NCI-H446 treated with DMSO at 0.1 percent for 48 hours (cell line): ENCODE data around the gene ZNF507.

Experiments
- DNase-seq: peaks from one replicate; lab custom pipeline; 2025; lab: John Stamatoyannopoulos, UW

ZNF507 gene

DNA sequence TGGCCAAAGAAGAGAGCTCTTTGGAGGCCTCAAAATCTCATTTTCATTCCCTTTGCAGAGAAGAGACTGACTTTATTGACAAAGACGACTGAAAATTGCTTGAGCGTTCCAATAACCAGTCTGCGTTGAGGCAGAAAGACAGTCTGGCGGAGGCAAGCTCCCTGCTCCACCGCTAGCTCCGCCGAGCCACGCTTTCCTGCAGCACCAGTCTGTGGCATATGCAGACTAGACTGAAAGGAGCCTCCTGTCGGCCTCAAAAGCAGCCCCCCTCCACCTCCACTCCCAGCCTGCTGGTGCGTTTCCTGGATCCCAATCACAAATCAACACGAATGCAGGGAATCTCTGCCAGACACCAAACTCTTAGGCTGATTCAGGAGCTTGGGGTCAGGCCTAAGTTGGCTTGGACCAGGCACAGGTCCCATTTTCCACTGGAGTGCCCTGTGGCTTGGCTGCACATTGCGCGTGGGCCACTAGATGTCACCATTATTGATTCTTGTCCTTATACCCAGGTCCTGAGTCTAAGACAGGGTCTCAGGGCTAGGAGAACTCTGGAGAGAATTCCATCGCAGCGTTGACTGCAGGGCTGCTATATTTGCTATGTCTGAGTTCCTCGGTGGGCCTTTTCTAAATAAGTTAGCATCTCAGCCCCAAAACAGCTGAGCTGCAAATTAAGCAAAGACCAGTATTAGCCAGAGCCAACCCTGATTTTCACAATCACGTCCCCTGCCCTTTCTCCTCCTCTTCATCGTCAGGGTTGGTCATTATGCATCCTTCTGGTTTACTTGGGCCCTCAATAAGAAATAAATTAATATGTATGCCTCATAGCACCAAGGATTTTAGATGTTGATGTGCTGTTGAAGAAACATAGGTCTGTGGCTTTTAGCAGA, 5.2 kb upstream of the ZNF507 start:
- peak; percentile 38 for DNase-seq

DNA sequence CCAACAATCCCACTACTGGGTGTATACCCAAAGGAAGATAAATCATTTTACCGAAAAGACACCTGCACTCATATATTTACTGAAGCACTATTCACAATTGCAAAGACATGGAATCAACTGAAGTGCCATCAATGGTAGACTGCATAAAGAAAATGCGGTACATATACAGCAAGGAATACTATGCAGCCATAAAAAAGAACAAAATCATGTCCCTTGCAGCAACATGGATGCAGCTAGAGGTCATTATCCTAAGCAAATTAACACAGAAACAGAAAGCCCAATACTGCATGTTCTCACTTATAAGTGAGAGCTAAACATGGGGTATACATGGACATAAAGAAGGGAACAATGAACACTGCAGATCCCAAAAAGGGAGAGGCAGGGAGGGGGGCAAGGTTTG, 2.7 kb upstream of the ZNF507 start:
- no peak for DNase-seq

DNA sequence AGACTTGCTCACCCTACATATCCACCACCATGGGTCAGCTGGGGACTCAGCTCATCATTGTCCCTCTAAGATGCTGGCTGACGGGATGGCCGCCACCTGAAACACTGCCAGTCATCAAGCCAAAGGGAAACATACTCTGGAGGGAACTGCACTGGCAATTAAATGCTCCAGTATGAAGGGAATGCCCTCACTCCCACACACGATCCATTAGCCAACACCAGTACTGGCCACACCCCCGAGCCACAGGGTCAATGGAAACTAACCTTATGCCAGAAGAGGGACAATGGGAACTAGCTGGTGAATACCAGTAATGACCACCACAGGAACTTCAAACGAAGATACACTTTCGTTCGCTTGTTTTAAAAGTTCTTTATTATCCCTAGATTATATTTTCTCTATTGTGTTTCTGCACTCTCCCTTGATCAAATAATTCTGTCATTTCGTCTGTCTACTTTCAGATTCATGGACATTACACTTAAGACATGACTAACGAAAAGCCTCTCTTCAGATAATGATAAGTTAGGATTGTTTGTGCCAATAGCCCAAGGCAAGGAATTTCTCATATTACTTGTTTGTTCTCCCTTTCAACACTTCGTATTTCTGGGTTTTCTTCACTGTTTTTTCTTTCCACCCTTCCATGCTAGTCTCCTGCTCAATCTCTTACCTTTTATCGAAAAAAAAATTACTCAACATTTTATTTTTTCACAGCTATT, 1.7 kb upstream of the ZNF507 start:
- no peak for DNase-seq

DNA sequence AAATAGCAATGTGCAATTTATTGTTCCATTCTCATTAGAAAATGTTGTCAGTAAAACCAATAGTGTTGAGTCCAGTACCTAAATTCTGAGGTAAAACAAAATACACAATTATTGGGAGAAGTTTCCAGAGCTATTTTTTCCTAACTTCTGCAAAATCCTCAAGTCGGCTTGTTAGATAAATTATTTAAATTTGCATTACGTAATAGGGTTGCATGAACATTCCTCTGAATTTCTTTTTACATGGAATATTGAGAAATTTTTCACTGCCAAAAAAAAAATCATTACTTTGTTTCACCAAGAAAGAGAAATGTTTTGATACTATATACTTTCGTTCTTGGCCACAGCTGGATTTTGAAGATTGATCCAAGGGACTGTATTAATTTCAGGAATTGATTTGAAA, 1.5 kb downstream of the ZNF507 start:
- no peak for DNase-seq

DNA sequence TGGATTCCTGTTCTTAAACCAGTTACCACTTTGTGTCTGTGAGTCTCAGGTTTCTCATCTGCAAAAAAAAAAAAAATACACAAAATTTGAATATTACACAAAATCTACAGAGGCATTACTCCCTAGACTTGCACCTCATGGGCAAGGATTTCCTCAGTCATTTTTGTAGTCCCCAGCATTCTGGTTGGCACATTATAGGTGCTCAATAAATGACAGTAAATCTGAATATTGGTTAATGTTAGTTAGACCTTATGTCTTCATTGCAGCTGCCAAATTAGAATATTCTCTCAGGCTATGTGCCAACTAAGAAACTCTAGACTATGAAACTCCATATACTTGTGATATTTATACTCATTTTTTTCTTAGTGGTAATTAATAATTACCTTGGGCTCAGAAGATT, 2.2 kb downstream of the ZNF507 start:
- no peak for DNase-seq

DNA sequence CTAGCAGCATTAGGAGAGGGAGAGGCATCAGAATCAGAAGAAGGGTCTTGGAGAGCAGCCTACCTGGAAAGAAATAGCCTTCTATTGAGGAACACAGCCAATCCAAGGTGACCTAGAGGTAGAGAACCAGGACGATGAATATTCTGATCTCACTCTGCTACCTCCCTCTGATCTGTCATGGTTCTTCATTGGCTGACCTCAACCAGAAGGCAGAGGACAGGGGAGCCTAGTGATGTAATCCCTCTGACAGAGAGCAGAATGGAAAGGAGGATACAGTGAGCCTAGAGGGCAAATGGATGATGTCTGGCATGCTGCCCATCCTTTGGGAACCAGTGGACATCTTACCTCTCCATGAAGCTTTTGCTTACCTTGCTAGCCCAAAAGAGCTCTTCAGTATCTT, 3.6 kb downstream of the ZNF507 start:
- DNase-seq, result no peak

DNA sequence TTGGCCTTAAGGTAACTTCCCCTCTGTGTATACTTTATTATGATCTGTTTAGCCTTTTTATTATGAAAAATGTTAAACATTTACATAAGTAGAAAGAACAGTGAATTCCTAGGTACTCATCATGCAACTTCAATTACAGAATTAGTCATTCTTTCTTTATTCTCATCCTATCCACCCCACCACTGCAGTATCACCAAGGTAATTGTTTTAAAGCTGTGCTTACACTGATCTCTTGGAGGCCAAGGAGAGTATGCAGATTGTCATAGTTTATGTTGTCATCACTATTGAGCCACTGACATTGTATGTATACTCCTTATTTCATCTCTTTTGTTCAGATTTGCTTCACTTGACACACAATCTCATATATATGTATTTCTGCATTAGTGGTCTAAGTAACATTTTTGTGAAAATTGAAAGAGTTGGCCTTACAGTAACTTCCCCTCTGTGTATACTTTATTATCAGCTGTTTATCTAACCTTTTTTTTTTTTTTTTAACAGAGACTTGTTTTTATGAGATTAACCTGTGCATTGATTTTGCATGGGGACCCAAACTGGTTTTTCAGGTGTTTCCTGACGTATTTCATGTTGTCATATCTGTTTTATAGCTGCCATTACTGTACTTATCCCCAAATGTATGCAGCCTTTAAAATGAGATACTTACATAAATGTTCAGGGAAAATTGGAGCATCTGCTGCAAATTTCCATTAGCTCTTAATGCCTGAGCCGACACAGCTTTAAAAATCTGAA, 4.5 kb downstream of the ZNF507 start:
- no peak for DNase-seq

DNA sequence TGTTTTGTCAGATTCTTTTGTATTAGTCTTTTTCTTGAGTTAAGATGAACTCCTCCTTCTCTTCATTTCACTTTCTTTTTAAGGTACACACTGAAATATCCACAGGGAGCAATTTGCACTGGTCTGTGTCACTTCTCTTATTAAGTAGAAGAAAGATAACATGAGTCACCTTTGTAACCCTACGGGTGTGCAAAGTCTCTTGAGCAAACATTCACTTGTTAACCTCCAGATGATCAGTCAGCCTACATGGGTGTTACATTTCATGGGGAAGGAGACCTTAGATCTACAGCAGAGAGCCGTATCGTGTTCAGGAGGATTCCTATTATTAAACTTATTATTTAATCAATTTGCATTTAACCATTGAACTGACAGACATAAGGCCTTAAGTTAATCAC, 5.1 kb downstream of the ZNF507 start:
- no peak for DNase-seq

DNA sequence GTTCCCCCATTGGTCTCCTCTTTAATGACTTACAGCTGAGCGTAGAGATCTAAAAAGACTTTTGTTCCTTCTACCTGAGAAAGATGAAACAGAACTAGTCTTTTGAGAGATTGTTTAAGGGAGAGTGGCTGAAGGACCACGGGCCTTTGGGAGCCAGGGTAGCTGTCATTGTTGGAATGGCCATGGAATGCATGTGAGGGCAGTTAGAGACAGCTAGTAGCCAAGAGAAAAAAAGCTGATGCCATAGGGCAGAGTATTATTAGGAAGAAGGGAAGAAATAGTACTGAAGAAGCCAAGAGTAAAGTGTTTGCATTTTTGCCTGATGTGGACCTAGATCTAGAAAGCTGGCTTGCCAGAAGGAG, 5.6 kb downstream of the ZNF507 start:
- no peak for DNase-seq

DNA sequence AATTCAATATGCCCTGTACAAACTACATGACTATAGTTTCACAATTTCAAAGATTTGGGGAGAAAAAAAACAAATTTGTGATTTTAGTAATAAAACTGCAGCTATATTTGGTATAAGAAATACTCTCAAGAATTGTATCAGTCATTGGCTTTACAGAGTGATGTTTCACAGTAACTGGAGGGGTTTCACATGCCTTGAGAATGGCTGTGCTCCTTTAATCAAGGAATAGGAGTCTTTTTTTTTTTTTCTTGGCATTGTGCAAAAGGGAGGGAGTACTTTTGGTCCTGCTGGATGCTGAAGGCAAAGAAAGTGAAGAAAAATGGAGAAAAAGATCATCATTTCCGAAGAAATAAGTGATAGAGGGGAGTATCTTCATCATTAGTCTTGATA, 6.8 kb downstream of the ZNF507 start:
- no peak for DNase-seq

DNA sequence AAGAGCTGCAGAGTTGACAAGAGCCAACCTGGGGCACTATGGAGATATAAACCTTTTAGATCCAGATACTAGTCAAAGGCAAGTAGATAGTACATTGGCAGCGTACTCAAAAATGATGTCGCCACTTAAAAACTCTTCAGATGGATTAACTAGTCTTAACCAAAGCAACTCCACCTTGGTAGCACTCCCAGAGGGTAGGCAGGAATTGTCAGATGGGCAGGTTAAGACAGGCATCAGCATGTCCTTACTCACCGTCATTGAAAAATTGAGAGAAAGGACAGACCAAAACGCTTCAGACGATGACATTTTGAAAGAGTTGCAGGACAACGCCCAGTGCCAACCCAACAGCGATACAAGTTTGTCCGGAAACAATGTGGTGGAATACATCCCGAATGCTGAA, 8.9 kb downstream of the ZNF507 start:
- no peak for DNase-seq

DNA sequence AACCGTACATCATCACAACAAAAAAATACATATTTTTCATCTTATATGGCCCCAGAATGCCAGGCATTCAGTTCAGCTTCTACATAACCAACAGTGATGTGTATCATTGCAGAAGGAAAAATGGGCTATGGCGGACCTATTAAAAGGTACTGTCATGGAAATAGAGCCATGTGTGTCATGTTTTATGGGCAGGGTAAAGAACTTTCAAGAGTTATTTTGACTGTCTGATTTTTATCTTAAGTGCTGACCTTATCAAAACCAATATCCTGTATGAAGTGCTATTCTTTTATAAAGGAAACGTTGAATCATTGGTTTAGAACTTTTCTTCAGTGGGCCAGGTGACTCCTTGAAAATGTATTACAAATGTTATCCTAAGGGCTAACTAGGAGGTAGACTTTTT, 9.9 kb downstream of the ZNF507 start:
- no peak for DNase-seq

DNA sequence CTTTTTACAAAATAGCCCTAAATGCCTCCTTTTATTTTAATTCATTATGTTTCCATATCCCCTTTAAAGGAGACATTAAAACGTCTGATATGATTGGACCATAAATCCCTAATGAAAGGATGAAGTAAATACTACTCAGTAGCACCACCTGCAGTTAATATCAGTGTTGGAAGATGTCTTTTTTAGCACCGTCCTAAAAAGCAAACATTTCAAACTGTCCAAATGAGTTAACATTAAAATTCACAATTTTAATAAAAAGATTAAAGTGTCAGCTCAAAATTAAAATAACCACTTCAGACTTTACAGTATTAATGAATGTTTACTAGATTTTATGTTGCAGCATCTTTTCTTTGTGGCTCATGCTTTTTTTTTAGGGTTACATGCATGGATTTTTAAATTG, 12.3 kb downstream of the ZNF507 start:
- no peak for DNase-seq

DNA sequence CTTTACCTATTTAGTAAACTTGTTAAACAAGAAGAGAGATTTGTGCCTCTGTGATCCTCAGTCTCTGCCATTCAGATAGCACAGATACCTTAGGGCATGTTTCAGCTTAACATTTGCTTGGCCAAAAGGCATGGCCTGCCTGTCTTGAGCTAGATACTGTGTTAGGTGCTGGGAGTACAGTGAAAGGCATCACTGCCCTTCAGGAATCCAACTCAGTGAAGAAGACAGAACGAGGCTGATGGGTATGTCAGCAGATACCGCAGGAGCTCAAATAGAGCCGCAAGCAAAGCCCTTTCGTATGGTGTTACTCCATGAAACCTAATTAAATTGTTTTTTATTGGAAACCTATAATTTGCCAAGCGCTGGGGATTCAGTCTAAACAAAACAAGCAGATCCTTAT, 12.9 kb downstream of the ZNF507 start:
- DNase-seq, result no peak

DNA sequence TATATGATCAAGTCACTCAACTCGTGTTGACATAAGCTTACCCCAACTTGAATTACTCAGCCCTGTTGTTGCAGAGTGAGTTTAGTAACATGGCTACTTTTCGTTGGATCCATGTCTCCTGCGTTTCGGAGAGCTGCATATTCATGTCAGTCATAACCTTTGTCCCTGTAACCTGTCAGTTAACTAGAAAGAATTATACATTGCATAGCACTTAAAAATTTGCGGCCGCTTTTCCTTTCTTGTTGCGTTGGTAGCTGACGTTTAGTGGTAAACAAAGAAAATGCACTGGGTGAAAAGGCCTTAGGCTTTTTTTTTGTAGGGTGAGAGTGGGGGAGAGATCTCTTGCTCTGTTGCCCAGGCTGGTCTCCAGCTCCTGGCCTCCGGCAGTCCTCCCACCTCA, 14.2 kb downstream of the ZNF507 start:
- no peak for DNase-seq

DNA sequence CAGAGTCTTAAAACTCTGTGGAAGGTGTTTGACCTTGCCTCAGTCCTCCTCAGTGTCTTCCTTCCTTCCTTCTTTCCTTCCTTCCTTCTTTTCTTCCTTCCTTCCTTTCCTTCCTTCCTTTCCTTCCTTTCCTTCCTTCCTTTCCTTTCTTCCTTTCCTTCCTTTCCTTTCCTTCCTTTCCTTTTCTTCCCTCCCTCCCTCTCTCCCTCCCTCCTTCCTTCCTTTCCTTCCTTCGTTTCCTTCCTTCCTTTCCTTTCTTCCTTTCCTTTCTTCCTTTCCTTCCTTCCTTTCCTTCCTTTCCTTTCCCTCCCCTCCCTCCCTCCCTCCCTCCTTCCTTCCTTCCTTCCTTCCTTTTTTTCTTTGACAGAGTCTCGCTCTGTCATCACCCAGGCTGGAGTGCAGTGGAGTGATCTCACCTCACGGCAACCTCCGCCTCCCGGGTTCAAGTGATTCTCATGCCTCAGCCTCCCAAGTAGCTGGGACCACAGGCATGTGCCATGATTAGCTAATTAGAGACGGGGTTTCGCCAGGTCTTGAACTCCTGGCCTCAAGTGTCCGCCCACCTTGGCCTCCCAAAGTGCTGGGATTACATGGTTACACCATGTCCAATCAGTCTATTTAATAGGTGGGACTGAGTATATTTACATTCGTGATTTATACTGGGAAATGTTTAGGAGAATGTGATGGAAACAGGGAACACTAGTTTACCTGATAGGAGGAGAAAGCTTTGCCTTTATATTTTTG, 16.3 kb downstream of the ZNF507 start:
- DNase-seq, result no peak

DNA sequence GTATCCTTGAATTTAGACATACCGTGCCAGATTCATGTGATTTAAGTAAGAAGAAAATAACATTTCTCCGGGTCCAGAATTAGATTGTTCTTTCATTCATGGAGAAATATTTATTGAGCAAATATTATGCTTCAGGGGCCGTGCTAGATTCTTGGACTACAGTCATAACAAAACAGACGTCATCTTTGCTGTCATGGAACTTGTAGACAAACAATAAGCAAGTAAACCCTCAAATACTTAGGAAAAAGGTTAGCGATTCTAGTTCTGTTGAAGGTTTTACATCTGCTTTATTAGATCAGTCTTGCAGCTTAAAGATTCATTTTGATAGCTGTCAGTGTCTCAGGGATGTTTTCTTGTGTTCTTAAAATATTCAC, 16.9 kb downstream of the ZNF507 start:
- DNase-seq, result no peak

DNA sequence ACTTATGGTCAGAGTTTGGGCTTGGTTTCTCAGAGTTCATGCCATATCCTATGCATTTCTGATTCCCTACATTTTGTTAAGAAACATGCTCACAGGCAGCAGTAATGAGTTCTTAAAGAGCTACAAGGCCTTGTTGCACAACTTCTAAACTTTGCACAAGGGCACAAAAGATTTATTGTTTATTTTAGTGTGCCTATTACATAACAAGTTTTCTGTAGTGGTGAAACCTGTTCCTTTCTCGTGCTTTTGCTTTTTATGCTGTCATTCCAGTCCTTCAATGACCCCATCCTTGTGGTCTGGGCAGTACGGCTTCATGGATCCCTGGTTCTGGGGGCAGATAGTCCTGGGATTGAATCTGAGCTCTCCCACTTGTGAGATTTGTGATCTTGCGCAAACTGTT, 17.8 kb downstream of the ZNF507 start:
- DNase-seq, result no peak

DNA sequence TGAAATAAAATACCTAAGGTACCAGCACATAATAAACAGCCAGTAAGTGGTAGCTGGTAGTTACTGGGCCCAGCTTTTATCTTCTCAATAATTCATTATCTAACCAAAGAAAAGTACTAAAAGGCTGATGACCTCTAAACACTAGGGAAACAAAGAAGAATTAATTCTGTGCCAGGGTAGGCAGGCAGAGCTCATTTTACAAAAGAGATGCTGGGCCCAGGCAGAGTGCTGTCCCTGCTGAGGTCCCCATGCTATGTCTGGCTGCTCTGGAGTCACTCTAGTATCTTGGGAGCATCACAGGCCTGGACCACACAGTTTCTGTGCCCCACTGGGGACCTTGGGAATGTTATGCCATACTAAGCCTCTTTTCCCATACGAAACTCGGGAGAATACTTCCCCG, 18.2 kb downstream of the ZNF507 start:
- no peak for DNase-seq

DNA sequence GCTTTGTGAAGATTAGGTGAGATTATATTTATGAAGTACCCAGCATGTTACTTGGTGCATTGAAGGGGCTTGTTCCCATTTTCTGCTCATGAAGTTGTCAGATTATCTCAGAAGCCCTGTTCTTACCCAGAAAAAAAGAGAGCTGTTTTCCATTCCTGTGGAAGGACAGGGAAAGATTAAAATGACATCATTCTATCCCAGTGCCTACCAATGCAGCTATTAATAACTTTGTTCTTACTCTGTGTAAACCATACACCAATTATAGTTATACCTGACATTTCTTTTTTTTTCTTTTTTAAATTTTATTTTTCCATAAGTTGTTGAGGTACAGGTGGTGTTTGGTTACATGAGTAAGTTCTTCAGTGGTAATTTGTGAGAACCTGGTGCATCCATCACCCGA, 18.6 kb downstream of the ZNF507 start:
- DNase-seq, result no peak

DNA sequence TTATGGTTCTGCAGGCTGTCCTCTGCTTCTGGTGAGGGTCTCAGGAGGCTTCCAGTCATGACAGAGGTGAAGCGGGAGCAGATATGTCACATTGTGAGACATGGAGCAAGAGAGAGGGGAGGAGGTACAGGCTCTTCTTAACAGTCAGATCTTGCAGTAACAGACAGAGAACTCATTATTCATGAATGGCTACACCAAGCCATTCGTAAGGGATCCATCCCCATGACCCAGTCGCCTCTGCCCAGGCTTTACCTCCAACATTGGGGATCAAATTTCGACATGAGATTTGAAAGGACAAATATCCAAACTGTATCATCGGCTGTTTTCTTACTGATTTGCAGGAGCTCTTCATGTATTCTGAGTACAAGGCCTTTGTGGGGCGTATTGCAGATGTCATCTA, 21.7 kb downstream of the ZNF507 start:
- no peak for DNase-seq

DNA sequence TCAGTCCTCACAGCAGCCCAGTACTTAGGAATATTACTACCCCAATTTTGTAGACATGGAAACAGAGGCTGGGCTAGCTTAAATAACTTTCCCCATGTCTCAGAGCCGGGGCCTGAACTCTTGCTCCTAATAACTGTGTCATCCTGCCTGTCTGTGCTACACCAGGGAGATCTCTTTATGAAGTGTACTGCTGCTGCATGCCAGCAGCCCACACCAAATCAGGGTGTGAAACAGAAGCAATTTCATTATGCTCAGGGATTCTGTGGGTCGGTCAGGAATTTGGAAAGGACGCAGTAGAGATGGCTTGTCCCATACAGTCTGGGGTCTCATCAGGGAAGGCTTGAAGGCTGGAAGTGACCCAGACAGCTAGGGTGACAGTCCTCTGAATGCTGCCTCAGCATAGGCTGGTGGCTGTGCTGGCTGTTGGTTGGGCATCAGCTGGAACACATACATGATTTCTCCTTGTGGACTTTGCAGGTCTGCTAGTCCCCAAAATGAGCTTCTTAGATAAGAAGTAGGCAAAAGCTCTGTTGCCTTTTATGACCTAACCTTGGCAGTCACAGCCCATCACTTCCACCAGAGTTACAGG, 22.6 kb downstream of the ZNF507 start:
- no peak for DNase-seq
